ENCODE results near the gene IL17C. TPM values are rescaled to one million over a fixed set of nuclear protein-coding genes. Genes with fewer than 3 reads are reported as not detected.

IL17C gene
- polyA plus RNA-seq, 1 of the 3 experiments (the other 2 are of a cell fraction), result 0.07 TPM

GRCh38 chr16:88687254-88687576 is 48.8 kb downstream of the IL17C start:
- H3K36me3 ChIP-seq (replicated peaks in 1 of 2; ENCODE audit: control insufficient read depth in 1 of 2, insufficient read depth in 2 of 2, low read length in 1 of 2), result no peaks in the 10 kb centered on the region
- H3K79me2 ChIP-seq (ENCODE audit: insufficient read depth), result no peaks in the 10 kb centered on the region
- DNase-seq, result no peak
- no peak overlapping the region for H3K27ac ChIP-seq (ENCODE audit: low read depth in 2 of 2, low read length in 1 of 2)
- H3K4me2 ChIP-seq, result no peak overlapping the region
- no peak overlapping the region for H2AFZ ChIP-seq (ENCODE audit: low read depth)
- ChIA-PET CTCF (interaction anchor here (0.7 to 2.1 kb wide), 4 partner anchors 11 to 50 kb away, joined by 3 to 9 read pairs (median 4); no protein-coding TSS in a partner anchor), POLR2A (interaction anchor here (1.0 kb wide), 1 partner anchor 14 kb away, joined by 3 read pairs; no protein-coding TSS in a partner anchor)
- peaks cover 5% of the 10 kb centered on the region for H3F3A ChIP-seq (replicated peaks; ENCODE audit: insufficient read depth)
- no peaks in the 10 kb centered on the region; the same call in 1 of the 2 replicates for H3K27me3 ChIP-seq (ENCODE audit: insufficient read depth)
- no peaks in the 10 kb centered on the region for H4K20me1 ChIP-seq (ENCODE audit: insufficient read depth)
- WGBS (ENCODE audit: low lambda C conversion rate), result 52% methylated on average over 8 of the region's 10 CpGs
- no peak overlapping the region for H3K9ac ChIP-seq
- H3K4me1 ChIP-seq (ENCODE audit: control insufficient read depth in 1 of 2, insufficient read depth in 2 of 2, low read depth in 1 of 2, low read length in 1 of 2), result peaks cover 5 to 12% of the 10 kb centered on the region in 2 experiments; a peak in 2 of 4 replicates
- H3K9me2 ChIP-seq, result no peaks in the 10 kb centered on the region
- TF ChIP-seq JUND (IDR thresholded peaks at IDR 0.05), result no peak
- TF ChIP-seq NFIC (IDR thresholded peaks at IDR 0.05; ENCODE audit: borderline replicate concordance), result no peak
- TF ChIP-seq MXI1 (IDR thresholded peaks at IDR 0.05; ENCODE audit: low read depth, low read length), result no peak
- TF ChIP-seq SIN3A (IDR thresholded peaks at IDR 0.05; ENCODE audit: borderline replicate concordance, low read depth, low read length), result no peak
- no peak for TF ChIP-seq GATA2 (CRISPR knock-in tag; IDR thresholded peaks at IDR 0.05)
- TF ChIP-seq CTCF (IDR thresholded peaks at IDR 0.05), result no peak
- no peak for TF ChIP-seq RAD21 (IDR thresholded peaks at IDR 0.05; ENCODE audit: low read length)
- no peak for TF ChIP-seq FOXM1 (IDR thresholded peaks at IDR 0.05; ENCODE audit: low read depth)
- no peak for TF ChIP-seq EZH2phosphoT487 (IDR thresholded peaks at IDR 0.05; ENCODE audit: borderline replicate concordance, low read depth)
- no peak for TF ChIP-seq IRF3 (IDR thresholded peaks at IDR 0.05; ENCODE audit: low read depth, low read length)
- no peak for TF ChIP-seq CHD2 (IDR thresholded peaks at IDR 0.05; ENCODE audit: low read length, partially characterized antibody)
- no peak for TF ChIP-seq RFX5 (IDR thresholded peaks at IDR 0.05; ENCODE audit: low read length)
- no peak for TF ChIP-seq USF1 (IDR thresholded peaks at IDR 0.05; ENCODE audit: borderline replicate concordance, low read depth)
- no peak for TF ChIP-seq ELF1 (IDR thresholded peaks at IDR 0.05)
- no peak for TF ChIP-seq GABPA (IDR thresholded peaks at IDR 0.05; ENCODE audit: low read depth)
- TF ChIP-seq PBX3 (IDR thresholded peaks at IDR 0.05), result no peak
- no peak overlapping the region for H3K4me3 ChIP-seq (ENCODE audit: low read depth in 2 of 2, low read length in 1 of 2)
- H3K9me3 ChIP-seq, result no peaks in the 10 kb centered on the region

Data from SK-N-SH (cell line).